Tongue (tissue), 2 donors: Measurements from ENCODE around the gene ZNF764. TPM values are rescaled to one million over a fixed set of nuclear protein-coding genes. Genes with fewer than 3 reads are reported as not detected.
"Not testable (repeated sequence)": the region's sequence is repeated elsewhere in the genome, so short reads cannot be mapped to it uniquely, and the experiment has no call there.

Source experiments
- DNase-seq: peaks from one replicate; pipeline ENCODE4 v3.0.0-alpha.2; 2015
- total RNA-seq: library from RNA; depleted of rRNA; stranded (reverse); fragments of >200 nt; gene quantifications from one replicate; pipeline ENCODE4 v1.2.3, GENCODE V29; 2014

The ZNF764 gene
- total RNA-seq, 1 donor from 2014 or later, result 8.0 TPM

GRCh38 chr16:30527635-30528178, 30.5 kb downstream of the ZNF764 start:
- peak; percentile 75 for DNase-seq

- DNase-seq, result peak; percentile 99
Measured at GRCh38 chr16:30526823-30527634, 31.1 kb downstream of the ZNF764 start.

- DNase-seq, result peak; percentile 23
Measured at GRCh38 chr16:30526137-30526822, 31.9 kb downstream of the ZNF764 start, which contains the start of gene ZNF768. TSS of gene ZNF768 (minus strand) at chr16:30526566. CDS start at chr16:30526413, 153 bp downstream.

- no peak for DNase-seq
Measured at GRCh38 chr16:30525844-30526136, 32.4 kb downstream of the ZNF764 start.

- DNase-seq, result no peak
Measured at GRCh38 chr16:30524575-30525568, 33.3 kb downstream of the ZNF764 start.

- no peak for DNase-seq
Measured at GRCh38 chr16:30523768-30524574, 34.2 kb downstream of the ZNF764 start.

- DNase-seq, result not testable (repeated sequence)
Measured at GRCh38 chr16:30522702-30523463, 35.3 kb downstream of the ZNF764 start.

- DNase-seq, result no peak
Measured at GRCh38 chr16:30521873-30522641, 36.1 kb downstream of the ZNF764 start.

GRCh38 chr16:30521476-30521872, 36.7 kb downstream of the ZNF764 start:
- DNase-seq, result no peak

GRCh38 chr16:30519120-30520049, 38.8 kb downstream of the ZNF764 start:
- DNase-seq, result no peak

- DNase-seq, result no peak
Measured at GRCh38 chr16:30518552-30518951, 39.6 kb downstream of the ZNF764 start.

- no peak for DNase-seq
Measured at GRCh38 chr16:30515275-30515674, 42.9 kb downstream of the ZNF764 start.

GRCh38 chr16:30511509-30511908, 46.7 kb downstream of the ZNF764 start:
- DNase-seq, result no peak

- no peak for DNase-seq
Measured at GRCh38 chr16:30510376-30510938, 47.7 kb downstream of the ZNF764 start.

GRCh38 chr16:30509081-30509765, 49.0 kb downstream of the ZNF764 start:
- DNase-seq, result no peak
